Panc1 (cell line): Measurements from ENCODE around the gene TSC2. TPM values are rescaled to one million over a fixed set of nuclear protein-coding genes. Genes with fewer than 3 reads are reported as not detected.

Experiments
- ATAC-seq: fragments of 200-7000 bp; cut with Tn5 transposase; 2 replicates; pipeline ENCODE4 v1.9.1; 2020; ENCODE audit warnings: mild to moderate bottlenecking, moderate library complexity
- BruUV-seq: library from RNA; stranded (reverse); fragments of 400-500 nt; replicated peaks from 2 replicates; lab custom pipeline; 2021; lab: Mats Ljungman, UMichigan
- CTCF ChIA-PET: fragments of 300-600 bp; sonication (Branson Sonifier 250); formaldehyde crosslinking; loops from one replicate; lab custom pipeline; 2022; ENCODE audit warnings: antibody characterized with exemption; lab: Charles Lee
- POLR2A ChIA-PET: fragments of 300-600 bp; sonication (Branson Sonifier 250); formaldehyde crosslinking; loops from one replicate; lab custom pipeline; 2022; ENCODE audit warnings: antibody characterized with exemption; lab: Charles Lee
- DNase-seq: peaks from one replicate; pipeline ENCODE4 v3.0.0-alpha.2; 2010; ENCODE audit warnings: low read depth, low spot score
- H3K27ac ChIP-seq: 2 replicates; pipeline ENCODE4 v1.5.1; 2011; ENCODE audit warnings: mild to moderate bottlenecking, low read length, inconsistent platforms
- H3K27me3 ChIP-seq: fragments of 200-500 bp; sonication (Bioruptor generic); 2 replicates; pipeline ENCODE4 v1.6.0; 2014; ENCODE audit warnings: low read length, inconsistent platforms; ENCODE audit not compliant: control insufficient read depth, insufficient read depth
- H3K36me3 ChIP-seq: fragments of 200-500 bp; sonication (Bioruptor generic); 2 replicates; pipeline ENCODE4 v1.5.1; 2014; ENCODE audit warnings: inconsistent platforms, mild to moderate bottlenecking, low read length, moderate library complexity; ENCODE audit not compliant: control insufficient read depth, insufficient read depth
- H3K4me1 ChIP-seq: 2 replicates; pipeline ENCODE4 v1.5.1; 2011; ENCODE audit warnings: inconsistent platforms, mild to moderate bottlenecking, low read length, moderate library complexity; ENCODE audit not compliant: control insufficient read depth, insufficient read depth
- H3K4me3 ChIP-seq, 2 experiments: 2 replicates each; pipeline ENCODE4 v1.5.1; 2011 to 2012; ENCODE audit warnings: low read depth in 2 of 2, low read length in 2 of 2, mild to moderate bottlenecking in 2 of 2, inconsistent platforms in 1 of 2, moderate library complexity in 1 of 2
- H3K9me3 ChIP-seq: fragments of 200-500 bp; sonication (Bioruptor generic); 2 replicates; pipeline ENCODE4 v1.5.1; 2014; ENCODE audit warnings: low read depth, mild to moderate bottlenecking, inconsistent platforms, low read length, moderate library complexity; ENCODE audit not compliant: control insufficient read depth, insufficient read depth
- CTCF ChIP-seq: fragments of 450-650 bp; IDR thresholded peaks from 2 replicates; pipeline ENCODE4 v1.5.1; 2017; ENCODE audit warnings: mild to moderate bottlenecking
- POLR2AphosphoS5 ChIP-seq: IDR thresholded peaks from 2 replicates; pipeline ENCODE4 v1.6.1; 2012; ENCODE audit warnings: mild to moderate bottlenecking, low read depth, low read length, moderate library complexity
- REST ChIP-seq, 2 experiments: IDR thresholded peaks; 2 replicates each; pipeline ENCODE4 v1.6.1; 2011 to 2012; ENCODE audit warnings: low read depth in 2 of 2, control low read depth in 1 of 2, low read length in 1 of 2, mild to moderate bottlenecking in 1 of 2, moderate library complexity in 1 of 2; ENCODE audit not compliant: insufficient read depth in 1 of 2
- SIN3A ChIP-seq: IDR thresholded peaks from 2 replicates; pipeline ENCODE4 v1.6.1; 2012; ENCODE audit warnings: low read depth, mild to moderate bottlenecking, low read length, moderate library complexity, borderline replicate concordance; ENCODE audit not compliant: insufficient read depth
- TCF7L2 ChIP-seq: IDR thresholded peaks from 2 replicates; pipeline ENCODE4 v1.6.1; 2011; ENCODE audit warnings: mild to moderate bottlenecking, low read depth, low read length, inconsistent platforms
- in situ Hi-C: cut with HindIII; loops from 2 replicates; pipeline ENCODE4 v1.10.0; 2016; ENCODE audit warnings: low sequenced_read_pairs, low pct_unique_long_range_greater_than_20kb
- intact Hi-C: fragments of 100-400 bp; cut with micrococcal nuclease; formaldehyde crosslinking; loops from one replicate; pipeline ENCODE4 v1.10.0; 2022; ENCODE audit not compliant: unreplicated experiment
- total RNA-seq: library from RNA; stranded (reverse); gene quantifications from one replicate; pipeline ENCODE4 v1.2.1, GENCODE V29; 2021; ENCODE audit not compliant: unreplicated experiment

Gene TSC2
- total RNA-seq, 1 experiment from 2014 or later = 115 TPM

GRCh38 chr16:2072926-2073325 is 25.1 kb downstream of the TSC2 start:
- intact Hi-C loops = no loop called here
- ATAC-seq = no peak
- Histone ChIP-seq H3K9me3 (no peaks in the 10 kb centered on the region), H3K4me3 (no peak overlapping the region), H3K36me3 (no peaks in the 10 kb centered on the region; the same call in 1 of the 2 replicates), H3K27ac (no peak overlapping the region), H3K4me1 (no peaks in the 10 kb centered on the region), H3K27me3 (no peaks in the 10 kb centered on the region)
- in situ Hi-C loops = no loop called here
- TF ChIP-seq SIN3A (no peak), REST (IDR thresholded peaks at IDR 0.05; ENCODE audit: insufficient read depth in 1 of 2, low read depth in 2 of 2, low read length in 1 of 2) (no peak), CTCF (no peak), POLR2AphosphoS5 (no peak), TCF7L2 (no peak)
- no TSS peak for BruUV-seq
- CTCF ChIA-PET = no interaction called here
- DNase-seq = no peak
- POLR2A ChIA-PET = no interaction called here

GRCh38 chr16:2074071-2074470 is 26.3 kb downstream of the TSC2 start:
- H3K4me1 ChIP-seq = no peaks in the 10 kb centered on the region
- CTCF ChIA-PET = interaction anchor here (0.8 kb wide), 1 partner anchor 17 kb away, joined by 3 read pairs; no protein-coding TSS in a partner anchor
- no TSS peak for BruUV-seq
- no peak for ATAC-seq
- H3K27ac ChIP-seq = no peak overlapping the region
- POLR2A ChIA-PET = no interaction called here
- intact Hi-C loops = no loop called here
- H3K36me3 ChIP-seq = no peaks in the 10 kb centered on the region; the same call in 1 of the 2 replicates
- in situ Hi-C loops = no loop called here
- no peaks in the 10 kb centered on the region for H3K27me3 ChIP-seq
- no peak for TF ChIP-seq REST (IDR thresholded peaks at IDR 0.05; ENCODE audit: insufficient read depth in 1 of 2, low read depth in 2 of 2, low read length in 1 of 2)
- DNase-seq = no peak
- no peaks in the 10 kb centered on the region for H3K9me3 ChIP-seq
- no peak overlapping the region for H3K4me3 ChIP-seq
